H9 (cell line): ENCODE data around the gene NT5DC3. TPM values are rescaled to one million over a fixed set of nuclear protein-coding genes. Genes with fewer than 3 reads are reported as not detected.

ENCODE experiments used
- DNase-seq: peaks from one replicate; pipeline ENCODE4 v3.0.0-alpha.2; 2017
- H2AFZ ChIP-seq: one replicate; pipeline ENCODE4 v1.6.1; 2013; ENCODE audit warnings: mild to moderate bottlenecking, low read length, control low read depth, moderate library complexity
- H2AK5ac ChIP-seq: 2 replicates; pipeline ENCODE4 v1.6.1; 2013; ENCODE audit warnings: low read length, control low read depth, mixed read lengths; ENCODE audit not compliant: insufficient read length
- H2BK120ac ChIP-seq: one replicate; pipeline ENCODE4 v1.6.1; 2013; ENCODE audit warnings: low read depth, mild to moderate bottlenecking, low read length, control low read depth, inconsistent platforms; ENCODE audit not compliant: poor library complexity, severe bottlenecking
- H2BK12ac ChIP-seq: 2 replicates; pipeline ENCODE4 v1.6.1; 2013; ENCODE audit warnings: low read length, control low read depth, mixed read lengths, low read depth; ENCODE audit not compliant: insufficient read length
- H2BK15ac ChIP-seq: 2 replicates; pipeline ENCODE4 v1.6.1; 2013; ENCODE audit warnings: low read depth, low read length, control low read depth
- H2BK20ac ChIP-seq: one replicate; pipeline ENCODE4 v1.6.1; 2013; ENCODE audit warnings: low read depth, mild to moderate bottlenecking, low read length, control low read depth, inconsistent platforms; ENCODE audit not compliant: poor library complexity, severe bottlenecking
- H2BK5ac ChIP-seq: 2 replicates; pipeline ENCODE4 v1.6.1; 2013; ENCODE audit warnings: low read length, control low read depth, mixed read lengths; ENCODE audit not compliant: insufficient read length
- H3K14ac ChIP-seq: 2 replicates; pipeline ENCODE4 v1.6.1; 2013; ENCODE audit warnings: low read length, control low read depth; ENCODE audit not compliant: insufficient read depth
- H3K18ac ChIP-seq: 2 replicates; pipeline ENCODE4 v1.6.1; 2013; ENCODE audit warnings: low read depth, mild to moderate bottlenecking, mixed read lengths, low read length, control low read depth; ENCODE audit not compliant: insufficient read length
- H3K23ac ChIP-seq: 2 replicates; pipeline ENCODE4 v1.6.1; 2013; ENCODE audit warnings: low read length, control low read depth, mixed read lengths, low read depth; ENCODE audit not compliant: insufficient read length
- H3K23me2 ChIP-seq: 2 replicates; pipeline ENCODE4 v1.6.1; 2013; ENCODE audit warnings: low read depth, mild to moderate bottlenecking, mixed read lengths, low read length, control low read depth; ENCODE audit not compliant: insufficient read length, poor library complexity, severe bottlenecking
- H3K27ac ChIP-seq: 2 replicates; pipeline ENCODE4 v1.5.1; 2013; ENCODE audit warnings: low read length, control low read depth, mixed read lengths, low read depth; ENCODE audit not compliant: insufficient read length
- H3K27me3 ChIP-seq: 2 replicates; pipeline ENCODE4 v1.6.1; 2013; ENCODE audit warnings: low read length, control low read depth, inconsistent platforms; ENCODE audit not compliant: insufficient read depth
- H3K4ac ChIP-seq: 2 replicates; pipeline ENCODE4 v1.6.1; 2013; ENCODE audit warnings: low read depth, mild to moderate bottlenecking, control low read depth, inconsistent platforms, low read length, moderate library complexity
- H3K4me1 ChIP-seq: 2 replicates; pipeline ENCODE4 v1.6.1; 2013; ENCODE audit warnings: low read length, control low read depth, inconsistent platforms; ENCODE audit not compliant: insufficient read depth
- H3K4me2 ChIP-seq: 2 replicates; pipeline ENCODE4 v1.6.1; 2013; ENCODE audit warnings: low read length, control low read depth, mixed read lengths; ENCODE audit not compliant: insufficient read length, insufficient read depth
- H3K56ac ChIP-seq: 2 replicates; pipeline ENCODE4 v1.6.1; 2013; ENCODE audit warnings: low read depth, mild to moderate bottlenecking, mixed read lengths, low read length, control low read depth; ENCODE audit not compliant: insufficient read length
- H3K79me1 ChIP-seq: 2 replicates; pipeline ENCODE4 v1.6.1; 2013; ENCODE audit warnings: low read depth, mild to moderate bottlenecking, moderate library complexity, low read length, control low read depth, inconsistent platforms; ENCODE audit not compliant: insufficient read depth, poor library complexity, severe bottlenecking
- H3K79me2 ChIP-seq: 2 replicates; pipeline ENCODE4 v1.6.1; 2013; ENCODE audit warnings: low read length, control low read depth, inconsistent platforms; ENCODE audit not compliant: insufficient read depth
- H3K9ac ChIP-seq: 2 replicates; pipeline ENCODE4 v1.6.1; 2013; ENCODE audit warnings: low read length, control low read depth, mixed read lengths; ENCODE audit not compliant: insufficient read length; ENCODE audit errors: extremely low read depth
- H3K9me3 ChIP-seq: one replicate; pipeline ENCODE4 v1.6.1; 2013; ENCODE audit warnings: low read depth, low read length, inconsistent platforms; ENCODE audit not compliant: control insufficient read depth
- H3T11ph ChIP-seq: one replicate; pipeline ENCODE4 v1.6.1; 2013; ENCODE audit warnings: mild to moderate bottlenecking, low read length, control low read depth, inconsistent platforms
- H4K20me1 ChIP-seq: one replicate; pipeline ENCODE4 v1.6.1; 2013; ENCODE audit not compliant: control insufficient read depth, insufficient read length, insufficient read depth
- H4K5ac ChIP-seq: 2 replicates; pipeline ENCODE4 v1.6.1; 2013; ENCODE audit warnings: low read depth, mild to moderate bottlenecking, mixed read lengths, low read length, control low read depth; ENCODE audit not compliant: insufficient read length
- H4K8ac ChIP-seq: replicated peaks from 2 replicates; pipeline ENCODE4 v1.6.1; 2013; ENCODE audit warnings: low read length, control low read depth, mixed read lengths, low read depth; ENCODE audit not compliant: insufficient read length
- H4K91ac ChIP-seq: 2 replicates; pipeline ENCODE4 v1.6.1; 2013; ENCODE audit warnings: low read depth, mild to moderate bottlenecking, moderate library complexity, mixed read lengths, low read length, control low read depth; ENCODE audit not compliant: insufficient read length
- H3K27ac Mint-ChIP-seq, 3 experiments: 2 replicates in 2 of 3; 3 replicates in 1 of 3; pipeline ENCODE4 v1.8.0; 2020 to 2021; ENCODE audit warnings: mixed read lengths in 3 of 3, mild to moderate bottlenecking in 1 of 3, moderate library complexity in 1 of 3
- H3K27me3 Mint-ChIP-seq: 2 replicates; pipeline ENCODE4 v1.8.0; 2021; ENCODE audit warnings: low read depth, mild to moderate bottlenecking, moderate library complexity, mixed read lengths
- H3K36me3 Mint-ChIP-seq, 3 experiments: 2 replicates in 2 of 3; 3 replicates in 1 of 3; pipeline ENCODE4 v1.8.0; 2020 to 2021; ENCODE audit warnings: low read depth in 3 of 3, mixed read lengths in 3 of 3; ENCODE audit not compliant: insufficient read depth in 1 of 3
- H3K4me1 Mint-ChIP-seq, 2 experiments: 2 replicates each; pipeline ENCODE4 v1.8.0; 2020; ENCODE audit warnings: mixed read lengths in 2 of 2
- H3K4me3 Mint-ChIP-seq, 2 experiments: 2 replicates in 1 of 2; 3 replicates in 1 of 2; pipeline ENCODE4 v1.8.0; 2020 to 2021; ENCODE audit warnings: mild to moderate bottlenecking in 2 of 2, mixed read lengths in 2 of 2, moderate library complexity in 1 of 2
- H3K9me3 Mint-ChIP-seq, 2 experiments: 2 replicates in 1 of 2; 3 replicates in 1 of 2; pipeline ENCODE4 v1.8.0; 2020; ENCODE audit warnings: mild to moderate bottlenecking in 2 of 2, mixed read lengths in 2 of 2, moderate library complexity in 1 of 2
- WGBS: extraction: QIAGEN DNeasy Blood & Tissue Kit; methylation state at CpG from one replicate; pipeline ENCODE4 v1.1.7; 2013; ENCODE audit warnings: missing lambda C conversion rate, low lambda C conversion rate, mixed read lengths; ENCODE audit not compliant: insufficient read length; ENCODE audit errors: extremely low coverage; 5-methylcytosine and 5-hydroxymethylcytosine counted together
- total RNA-seq: library from RNA; stranded (reverse); gene quantifications from 2 replicates; pipeline ENCODE4 v1.2.1, GENCODE V29; 2021
- TF ChIP-seq, protein P1 (sequence below): fragments of 200-600 bp; sonication (generic); conservative IDR thresholded peaks from 3 replicates; pipeline ENCODE4 v1.8.0; 2021; ENCODE audit warnings: antibody characterized with exemption, mild to moderate bottlenecking

Gene NT5DC3
- total RNA-seq, 1 experiment from 2014 or later = 13.6 TPM

DNA sequence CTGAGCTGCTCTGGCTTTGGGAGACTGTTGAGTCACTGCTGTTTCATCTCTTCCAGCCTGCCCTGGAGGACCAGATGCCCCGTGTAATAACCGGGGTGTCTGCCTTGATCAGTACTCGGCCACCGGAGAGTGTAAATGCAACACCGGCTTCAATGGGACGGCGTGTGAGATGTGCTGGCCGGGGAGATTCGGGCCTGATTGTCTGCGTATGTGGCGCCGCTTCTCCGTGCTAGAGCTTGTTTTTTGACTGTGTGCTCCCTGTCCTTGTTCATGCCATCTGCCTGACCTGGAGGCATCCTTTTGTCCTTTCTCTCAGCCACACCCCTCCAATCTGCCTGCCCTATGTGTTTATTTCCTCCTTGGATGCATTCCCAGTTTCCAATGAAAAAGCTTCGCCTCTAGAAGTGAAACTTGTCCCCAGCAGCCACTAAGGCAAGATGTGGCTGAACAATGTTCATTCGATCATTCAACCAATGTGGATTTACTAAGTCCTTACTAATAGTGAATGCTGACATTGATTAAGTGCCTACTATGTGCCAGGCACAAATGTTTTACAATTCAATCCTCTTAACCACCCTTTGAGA, 98.6 kb downstream of the NT5DC3 start:
- DNase-seq = no peak
- Histone ChIP-seq H3K23me2 (no peaks in the 10 kb centered on the region), H3K79me2 (no peaks in the 10 kb centered on the region), H3T11ph (no peak overlapping the region), H3K18ac (no peak overlapping the region), H2BK15ac (no peak overlapping the region), H3K23ac (no peak overlapping the region), H3K27ac (no peak overlapping the region), H2AFZ (no peak overlapping the region), H4K91ac (no peak overlapping the region), H3K9ac (no peak overlapping the region), H3K4me1 (no peaks in the 10 kb centered on the region), H3K79me1 (no peaks in the 10 kb centered on the region), H2BK12ac (no peak overlapping the region), H4K8ac (no peak overlapping the region), H3K14ac (no peak overlapping the region), H4K5ac (no peak overlapping the region), H3K4me2 (no peak overlapping the region), H3K4ac (no peak overlapping the region), H3K27me3 (no peaks in the 10 kb centered on the region), H3K56ac (no peak overlapping the region), H2BK5ac (no peak overlapping the region), H2BK120ac (no peak overlapping the region), H3K9me3 (no peaks in the 10 kb centered on the region), H2BK20ac (no peak overlapping the region), H4K20me1 (no peaks in the 10 kb centered on the region), H2AK5ac (no peak overlapping the region)
- Mint-ChIP-seq H3K27me3 (peaks cover 1% of the 10 kb centered on the region), H3K4me3 (no peak overlapping the region), H3K36me3 (no peaks in the 10 kb centered on the region), H3K9me3 (no peaks in the 10 kb centered on the region), H3K27ac (no peak overlapping the region), H3K4me1 (peaks cover 5% of the 10 kb centered on the region in 2 experiments)
- TF ChIP-seq, protein P1, sequence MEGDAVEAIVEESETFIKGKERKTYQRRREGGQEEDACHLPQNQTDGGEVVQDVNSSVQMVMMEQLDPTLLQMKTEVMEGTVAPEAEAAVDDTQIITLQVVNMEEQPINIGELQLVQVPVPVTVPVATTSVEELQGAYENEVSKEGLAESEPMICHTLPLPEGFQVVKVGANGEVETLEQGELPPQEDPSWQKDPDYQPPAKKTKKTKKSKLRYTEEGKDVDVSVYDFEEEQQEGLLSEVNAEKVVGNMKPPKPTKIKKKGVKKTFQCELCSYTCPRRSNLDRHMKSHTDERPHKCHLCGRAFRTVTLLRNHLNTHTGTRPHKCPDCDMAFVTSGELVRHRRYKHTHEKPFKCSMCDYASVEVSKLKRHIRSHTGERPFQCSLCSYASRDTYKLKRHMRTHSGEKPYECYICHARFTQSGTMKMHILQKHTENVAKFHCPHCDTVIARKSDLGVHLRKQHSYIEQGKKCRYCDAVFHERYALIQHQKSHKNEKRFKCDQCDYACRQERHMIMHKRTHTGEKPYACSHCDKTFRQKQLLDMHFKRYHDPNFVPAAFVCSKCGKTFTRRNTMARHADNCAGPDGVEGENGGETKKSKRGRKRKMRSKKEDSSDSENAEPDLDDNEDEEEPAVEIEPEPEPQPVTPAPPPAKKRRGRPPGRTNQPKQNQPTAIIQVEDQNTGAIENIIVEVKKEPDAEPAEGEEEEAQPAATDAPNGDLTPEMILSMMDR = no peak
- no CpG with 5 or more reads among the region's 15 CpGs for WGBS
